Breast epithelium (tissue), 4 donors: ENCODE data around the gene MBOAT2. TPM values are rescaled to one million over a fixed set of nuclear protein-coding genes. Genes with fewer than 3 reads are reported as not detected.
"Not testable (repeated sequence)": the region's sequence is repeated elsewhere in the genome, so short reads cannot be mapped to it uniquely, and the experiment has no call there.

Experiments used
- DNase-seq, 2 donors: peaks; one replicate each; pipeline ENCODE4 v3.0.0-alpha.2; 2019; ENCODE audit warnings: low spot score in 2 of 2
- H3K27ac ChIP-seq, 2 donors: fragments of 200-600 bp; sonication (generic) in 1 of 2; one replicate each; pipeline ENCODE4 v1.5.1; 2016 to 2019; ENCODE audit warnings: mild to moderate bottlenecking in 1 of 2
- H3K27me3 ChIP-seq, 2 donors: fragments of 200-600 bp; sonication (generic) in 1 of 2; one replicate each; pipeline versions ENCODE4 v1.5.1 to v1.6.0; 2017 to 2019; ENCODE audit warnings: control low read depth in 1 of 2, mild to moderate bottlenecking in 1 of 2
- H3K36me3 ChIP-seq: fragments of 200-600 bp; one replicate; pipeline ENCODE4 v1.5.1; 2019
- H3K4me1 ChIP-seq, 2 donors: fragments of 200-600 bp; sonication (generic); one replicate each; pipeline ENCODE4 v1.5.1; 2016 to 2019; ENCODE audit warnings: control low read depth in 1 of 2
- H3K4me3 ChIP-seq, 3 donors: fragments of 200-600 bp; sonication (generic); 1 replicate in 2 of 3; 2 replicates in 1 of 3; pipeline ENCODE4 v1.5.1; 2016 to 2019; ENCODE audit warnings: mild to moderate bottlenecking in 3 of 3, moderate library complexity in 2 of 3
- H3K9me3 ChIP-seq, 2 donors: fragments of 200-600 bp; sonication (generic) in 1 of 2; one replicate each; pipeline ENCODE4 v1.5.1; 2016 to 2019; ENCODE audit warnings: control low read depth in 1 of 2
- POLR2A ChIP-seq: fragments of 450-650 bp; IDR thresholded peaks from one replicate; pipeline ENCODE4 v1.6.1; 2016; ENCODE audit warnings: antibody characterized with exemption, mild to moderate bottlenecking, moderate library complexity
- POLR2AphosphoS5 ChIP-seq, 3 donors: sonication (generic); formaldehyde crosslinking; IDR thresholded peaks; one replicate each; pipeline ENCODE4 v1.6.1; 2017; ENCODE audit warnings: antibody characterized with exemption in 3 of 3
- intact Hi-C: fragments of 100-400 bp; cut with DNase I; formaldehyde crosslinking; loops from one replicate; pipeline ENCODE4 v1.15.1; 2023; ENCODE audit warnings: low total_unique reads
- total RNA-seq, 3 donors: library from RNA; depleted of rRNA; stranded (reverse); fragments of >200 nt; gene quantifications; one replicate each; pipeline ENCODE4 v1.1.0, GENCODE V29; 2016
- TF ChIP-seq, protein P1 (sequence below), 3 donors: fragments of 450-650 bp; IDR thresholded peaks; one replicate each; pipeline ENCODE4 v1.5.1; 2016 to 2017; ENCODE audit warnings: antibody characterized with exemption in 3 of 3, mild to moderate bottlenecking in 3 of 3, moderate library complexity in 3 of 3

MBOAT2 gene
- total RNA-seq, 3 donors from 2014 or later: 6.4 to 41.0 (median 23.6) TPM

DNA sequence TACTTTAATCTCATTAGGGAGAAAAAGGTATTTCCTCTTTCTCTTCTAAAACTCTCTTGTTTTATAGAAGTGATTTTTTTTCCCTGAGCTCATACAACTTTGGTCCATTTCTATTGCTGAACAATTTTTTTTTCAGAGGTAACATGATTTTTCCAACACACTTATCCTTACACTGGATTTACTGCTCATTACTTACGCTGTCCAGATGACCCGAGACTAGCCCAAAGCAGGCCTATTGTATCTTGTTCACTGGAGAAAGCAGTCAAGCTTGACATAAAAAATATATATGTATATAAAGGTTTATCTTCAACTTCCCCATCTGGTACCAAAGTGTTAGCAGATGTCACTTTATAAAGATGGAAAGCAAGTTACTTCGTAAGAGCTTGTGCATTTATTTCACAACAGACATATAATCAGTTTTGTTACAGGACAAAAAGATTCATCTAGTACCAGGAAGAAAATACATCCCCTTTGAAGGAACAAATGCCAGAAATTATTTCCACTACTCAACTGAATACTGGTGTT lies 95.7 kb downstream of the MBOAT2 start:
- Histone ChIP-seq H3K4me3 (no peak overlapping the region), H3K27ac (no peak overlapping the region), H3K4me1 (no peaks in the 10 kb centered on the region), H3K36me3 (no peaks in the 10 kb centered on the region), H3K27me3 (no peaks in the 10 kb centered on the region), H3K9me3 (peaks cover 0 to 10% of the 10 kb centered on the region in 2 donors)
- intact Hi-C loops: no loop called here
- TF ChIP-seq, protein P1, sequence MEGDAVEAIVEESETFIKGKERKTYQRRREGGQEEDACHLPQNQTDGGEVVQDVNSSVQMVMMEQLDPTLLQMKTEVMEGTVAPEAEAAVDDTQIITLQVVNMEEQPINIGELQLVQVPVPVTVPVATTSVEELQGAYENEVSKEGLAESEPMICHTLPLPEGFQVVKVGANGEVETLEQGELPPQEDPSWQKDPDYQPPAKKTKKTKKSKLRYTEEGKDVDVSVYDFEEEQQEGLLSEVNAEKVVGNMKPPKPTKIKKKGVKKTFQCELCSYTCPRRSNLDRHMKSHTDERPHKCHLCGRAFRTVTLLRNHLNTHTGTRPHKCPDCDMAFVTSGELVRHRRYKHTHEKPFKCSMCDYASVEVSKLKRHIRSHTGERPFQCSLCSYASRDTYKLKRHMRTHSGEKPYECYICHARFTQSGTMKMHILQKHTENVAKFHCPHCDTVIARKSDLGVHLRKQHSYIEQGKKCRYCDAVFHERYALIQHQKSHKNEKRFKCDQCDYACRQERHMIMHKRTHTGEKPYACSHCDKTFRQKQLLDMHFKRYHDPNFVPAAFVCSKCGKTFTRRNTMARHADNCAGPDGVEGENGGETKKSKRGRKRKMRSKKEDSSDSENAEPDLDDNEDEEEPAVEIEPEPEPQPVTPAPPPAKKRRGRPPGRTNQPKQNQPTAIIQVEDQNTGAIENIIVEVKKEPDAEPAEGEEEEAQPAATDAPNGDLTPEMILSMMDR (IDR thresholded peaks at IDR 0.05): no peak
- TF ChIP-seq POLR2AphosphoS5 (IDR thresholded peaks at IDR 0.05): no peak
- TF ChIP-seq POLR2A: no peak
- DNase-seq: no peak

DNA sequence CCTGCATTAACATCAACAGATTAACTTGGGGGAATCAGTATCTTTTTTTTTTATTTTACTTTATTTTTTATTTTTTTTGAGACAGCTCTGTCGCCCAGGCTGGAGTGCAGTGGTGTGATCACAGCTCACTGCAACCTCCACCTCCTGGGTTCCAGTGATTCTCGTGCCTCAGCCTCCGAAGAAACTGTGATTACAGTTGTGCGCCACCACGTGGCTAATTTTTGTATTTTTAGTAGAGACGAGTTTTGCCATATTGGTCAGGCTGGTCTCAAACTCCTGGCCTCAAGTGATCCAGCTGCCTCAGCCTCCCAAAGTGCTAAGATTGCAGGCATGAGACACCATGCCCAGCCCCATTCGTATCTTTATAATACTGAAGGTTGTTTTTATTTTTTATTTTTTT lies 99.6 kb downstream of the MBOAT2 start:
- intact Hi-C loops, H3K27me3 ChIP-seq, DNase-seq: not testable (repeated sequence)

DNA sequence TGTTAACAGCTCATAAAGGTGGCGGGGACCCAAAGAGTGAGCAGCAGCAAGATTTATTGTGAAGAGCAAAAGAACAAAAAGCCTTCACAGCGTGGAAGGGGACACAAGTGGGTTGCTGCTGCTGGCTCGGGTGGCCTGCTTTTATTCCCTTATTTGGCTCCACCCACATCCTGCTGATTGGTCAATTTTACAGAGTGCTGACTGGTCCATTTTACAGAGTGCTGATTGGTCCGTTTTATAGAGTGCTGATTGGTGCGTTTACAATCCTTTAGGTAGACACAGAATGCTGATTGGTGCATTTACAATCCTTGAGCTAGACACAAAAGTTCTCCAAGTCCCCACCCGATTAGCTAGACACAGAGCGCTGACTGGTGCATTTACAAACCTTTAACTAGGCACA lies 100.7 kb downstream of the MBOAT2 start:
- DNase-seq, H3K36me3 ChIP-seq, H3K27me3 ChIP-seq, H3K27ac ChIP-seq, H3K4me3 ChIP-seq, H3K4me1 ChIP-seq, intact Hi-C loops, H3K9me3 ChIP-seq: not testable (repeated sequence)

More for the DNA sequence above, 99.6 kb downstream of the MBOAT2 start:
- not testable (repeated sequence) for H3K4me1 ChIP-seq, H3K9me3 ChIP-seq, H3K27ac ChIP-seq, H3K36me3 ChIP-seq, H3K4me3 ChIP-seq

DNA sequence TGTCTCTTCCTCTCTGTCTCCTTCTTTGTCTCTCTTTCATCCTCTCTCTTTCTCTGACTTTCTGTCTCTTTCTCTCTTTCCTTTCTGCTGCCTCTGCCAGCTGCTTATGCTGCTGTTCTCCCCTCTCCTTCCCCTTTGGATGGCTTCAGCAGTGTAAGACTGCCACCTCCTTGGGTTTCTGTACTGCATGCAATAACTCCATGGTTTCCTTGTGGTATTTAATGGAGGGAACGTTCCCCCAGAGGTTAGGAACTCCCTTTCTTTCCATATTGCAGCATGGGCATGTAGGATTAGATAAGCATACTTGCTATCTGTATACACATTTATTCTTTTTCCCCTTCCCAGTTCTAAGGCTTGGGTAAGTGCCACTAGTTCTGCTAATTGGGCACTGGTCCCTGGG lies 106.3 kb downstream of the MBOAT2 start:
- DNase-seq, H3K27me3 ChIP-seq, H3K36me3 ChIP-seq: not testable (repeated sequence)

DNA sequence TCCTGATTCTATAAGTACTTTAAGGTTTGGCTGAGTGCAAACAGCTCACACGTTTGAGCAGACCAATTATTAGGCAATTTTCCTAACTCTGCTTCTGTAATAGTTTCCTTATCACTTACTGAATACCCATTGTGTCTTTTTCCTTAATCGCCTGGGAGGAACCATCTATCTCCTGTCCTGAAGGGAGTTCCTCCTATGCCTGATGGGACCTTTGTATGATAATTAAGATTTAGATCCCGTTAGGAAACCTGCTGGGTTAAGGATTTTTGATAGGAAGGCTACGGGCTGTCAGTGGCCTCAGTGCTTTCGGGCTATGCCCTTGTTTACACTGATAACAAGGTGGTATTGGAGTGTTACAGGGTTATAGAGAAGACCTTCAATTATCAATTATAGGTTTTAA lies 106.8 kb downstream of the MBOAT2 start:
- intact Hi-C loops, DNase-seq, H3K27ac ChIP-seq, H3K9me3 ChIP-seq, H3K36me3 ChIP-seq, H3K4me1 ChIP-seq, H3K27me3 ChIP-seq, H3K4me3 ChIP-seq: not testable (repeated sequence)

More for the DNA sequence above, 106.3 kb downstream of the MBOAT2 start:
- intact Hi-C loops, H3K9me3 ChIP-seq, H3K27ac ChIP-seq, H3K4me1 ChIP-seq, H3K4me3 ChIP-seq: not testable (repeated sequence)

DNA sequence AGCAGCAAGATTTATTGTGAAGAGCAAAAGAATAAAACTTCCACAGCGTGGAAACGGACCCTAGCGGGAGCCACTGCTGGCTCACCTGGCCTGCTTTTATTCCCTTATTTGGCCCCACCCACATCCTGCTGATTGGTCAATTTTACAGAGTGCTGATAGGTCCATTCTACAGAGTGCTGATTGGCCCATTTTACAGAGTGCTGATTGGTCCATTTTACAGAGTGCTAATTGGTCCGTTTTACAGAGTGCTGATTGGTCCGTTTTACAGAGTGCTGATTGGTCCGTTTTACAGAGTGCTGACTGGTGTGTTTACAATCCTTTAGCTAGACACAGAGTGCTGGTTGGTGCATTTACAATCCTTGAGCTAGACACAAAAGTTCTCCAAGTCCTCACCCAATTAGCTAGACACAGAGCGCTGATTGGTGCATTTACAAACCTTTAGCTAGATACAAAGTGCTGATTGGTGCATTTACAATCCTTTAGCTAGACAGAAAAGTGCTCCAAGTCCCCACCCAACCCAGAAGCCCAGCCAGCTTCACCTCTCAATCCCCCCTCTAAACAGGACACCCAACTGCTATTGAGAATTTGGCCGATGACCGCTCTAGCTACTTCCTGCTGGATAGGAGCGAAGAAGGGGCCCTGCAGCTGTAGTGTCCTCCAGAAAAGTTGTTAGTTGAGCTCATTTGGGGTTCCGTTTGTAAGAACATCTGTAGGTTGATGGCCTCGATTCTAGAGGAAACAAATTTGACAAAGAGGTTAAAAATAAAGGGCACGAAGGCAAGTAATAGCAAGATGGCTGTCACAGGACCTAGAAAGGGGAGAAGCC lies 108.2 kb downstream of the MBOAT2 start:
- H3K36me3 ChIP-seq, DNase-seq, H3K27ac ChIP-seq, H3K9me3 ChIP-seq, intact Hi-C loops, H3K4me3 ChIP-seq, H3K27me3 ChIP-seq, H3K4me1 ChIP-seq: not testable (repeated sequence)

DNA sequence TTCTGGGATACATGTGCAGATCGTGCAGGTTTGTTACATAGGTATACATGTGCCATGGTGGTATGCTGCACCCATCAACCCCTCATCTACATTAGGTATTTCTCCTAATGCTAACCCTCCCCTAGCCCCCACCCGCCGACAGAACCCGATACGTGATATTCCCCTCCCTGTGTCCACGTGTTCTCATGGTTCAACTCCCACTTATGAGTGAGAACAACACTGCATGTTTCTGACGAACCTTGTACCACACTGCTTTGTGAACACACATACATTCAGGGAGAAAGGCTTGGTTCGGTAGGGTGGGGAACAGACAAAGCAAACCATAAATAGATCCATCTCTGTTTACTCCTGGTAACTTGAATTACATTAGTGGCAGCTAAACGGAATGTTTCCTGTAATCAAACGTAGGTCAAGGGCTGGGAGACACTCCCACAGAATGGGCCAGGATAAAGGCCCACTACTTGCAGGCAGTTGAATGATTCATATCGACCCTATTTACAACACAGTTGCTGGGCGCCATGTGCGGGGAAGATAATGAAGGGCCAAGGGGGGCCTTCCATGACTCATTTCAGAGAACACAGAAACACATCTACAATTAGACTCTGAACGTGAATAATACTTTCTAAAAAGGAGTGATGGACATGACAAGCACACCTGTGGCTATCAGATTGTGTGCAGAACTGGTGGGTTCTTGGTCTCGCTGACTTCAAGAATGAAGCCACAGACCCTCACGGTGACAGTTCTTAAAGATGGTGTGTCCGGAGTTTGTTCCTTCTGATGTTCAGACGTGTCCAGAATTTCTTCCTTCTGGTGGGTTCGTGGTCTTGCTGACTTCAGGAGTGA lies 109.3 kb downstream of the MBOAT2 start:
- TF ChIP-seq, protein P1 (IDR thresholded peaks at IDR 0.05): no peak
- TF ChIP-seq POLR2A (no peak), POLR2AphosphoS5 (IDR thresholded peaks at IDR 0.05) (no peak)
- DNase-seq: no peak
- Histone ChIP-seq H3K4me1 (no peaks in the 10 kb centered on the region), H3K27ac (no peak overlapping the region), H3K27me3 (no peaks in the 10 kb centered on the region), H3K36me3 (no peaks in the 10 kb centered on the region), H3K4me3 (no peak overlapping the region), H3K9me3 (no peaks in the 10 kb centered on the region)
- intact Hi-C loops: no loop called here
